SU-DHL-6 (cell line): ENCODE results near the gene OR1S1.
"Not testable (repeated sequence)": the region's sequence is repeated elsewhere in the genome, so short reads cannot be mapped to it uniquely, and the experiment has no call there.

Source experiments
- H2AFZ ChIP-seq: fragments of 200-600 bp; sonication (generic); 2 replicates; pipeline ENCODE4 v1.6.1; 2014; ENCODE audit warnings: low read depth, mild to moderate bottlenecking, moderate library complexity, mixed read lengths, antibody characterized with exemption, low read length; ENCODE audit not compliant: severe bottlenecking
- H3F3A ChIP-seq: fragments of 200-600 bp; shearing (Covaris generic); 2 replicates; pipeline ENCODE4 v1.6.0; 2016; ENCODE audit warnings: antibody characterized with exemption, mild to moderate bottlenecking; ENCODE audit not compliant: insufficient read depth
- H3K27ac ChIP-seq: fragments of 200-600 bp; sonication (generic); 2 replicates; pipeline ENCODE4 v1.5.1; 2016; ENCODE audit warnings: low read depth, mild to moderate bottlenecking, low read length, moderate library complexity, mixed read lengths
- H3K27me3 ChIP-seq: fragments of 200-600 bp; sonication (generic), shearing (Covaris generic); 2 replicates; pipeline ENCODE4 v1.6.0; 2014; ENCODE audit warnings: mild to moderate bottlenecking, low read length
- H3K36me3 ChIP-seq: fragments of 200-600 bp; sonication (generic); 2 replicates; pipeline ENCODE4 v1.6.1; 2014; ENCODE audit warnings: mild to moderate bottlenecking, low read length, mixed read lengths
- H3K4me2 ChIP-seq: fragments of 300-600, 200-600 bp; shearing (Covaris generic), sonication (generic); 2 replicates; pipeline ENCODE4 v1.6.0; 2014; ENCODE audit warnings: low read length, low read depth, mild to moderate bottlenecking; ENCODE audit not compliant: poor library complexity, severe bottlenecking
- H3K4me3 ChIP-seq: fragments of 200-600 bp; sonication (generic); 2 replicates; pipeline ENCODE4 v1.5.1; 2014; ENCODE audit warnings: antibody characterized with exemption, low read length, mild to moderate bottlenecking, mixed read lengths; ENCODE audit not compliant: insufficient read depth, poor library complexity, severe bottlenecking
- H3K79me2 ChIP-seq: fragments of 200-600 bp; sonication (generic); 2 replicates; pipeline ENCODE4 v1.6.1; 2014; ENCODE audit warnings: mild to moderate bottlenecking, low read length, moderate library complexity; ENCODE audit not compliant: insufficient read depth
- H3K9ac ChIP-seq: fragments of 200-600 bp; sonication (generic); 2 replicates; pipeline ENCODE4 v1.7.0; 2014; ENCODE audit warnings: mild to moderate bottlenecking, low read length
- H3K9me2 ChIP-seq: fragments of 200-600 bp; sonication (generic); replicated peaks from 2 replicates; pipeline ENCODE4 v1.6.1; 2014; ENCODE audit warnings: low read length; ENCODE audit not compliant: insufficient read depth
- H3K9me3 ChIP-seq: fragments of 200-600 bp; sonication (generic); 2 replicates; pipeline ENCODE4 v1.6.1; 2014; ENCODE audit warnings: low read length, mixed read lengths; ENCODE audit not compliant: insufficient read depth
- H4K20me1 ChIP-seq: fragments of 200-600 bp; sonication (generic); 2 replicates; pipeline ENCODE4 v1.6.1; 2014; ENCODE audit warnings: low read depth, mild to moderate bottlenecking, antibody characterized with exemption, low read length, moderate library complexity, mixed read lengths
- CTCF ChIP-seq: fragments of 200-600 bp; sonication (generic); IDR thresholded peaks from one replicate; pipeline ENCODE4 v1.5.1; 2017; ENCODE audit warnings: antibody characterized with exemption, mild to moderate bottlenecking, low read length, moderate library complexity; ENCODE audit not compliant: insufficient read depth, poor library complexity, severe bottlenecking
- EZH2phosphoT487 ChIP-seq: fragments of 200-600 bp; sonication (generic), shearing (Covaris generic); conservative IDR thresholded peaks from 2 replicates; pipeline ENCODE4 v1.6.1; 2018; ENCODE audit warnings: mild to moderate bottlenecking, antibody characterized with exemption, low read length, moderate library complexity, mixed read lengths

Gene OR1S1

GRCh38 chr11:58212420-58212819 lies at the start of gene OR1S1:
TSS of gene OR1S1 (plus strand) at chr11:58212720.
- not testable (repeated sequence) for H3K27ac ChIP-seq, H3F3A ChIP-seq, H2AFZ ChIP-seq, H3K4me2 ChIP-seq, H3K9me2 ChIP-seq, H4K20me1 ChIP-seq, H3K9ac ChIP-seq, H3K27me3 ChIP-seq, H3K9me3 ChIP-seq, H3K79me2 ChIP-seq, H3K36me3 ChIP-seq, H3K4me3 ChIP-seq

- TF ChIP-seq CTCF = no peak
- no peak for TF ChIP-seq EZH2phosphoT487
- H3K4me2 ChIP-seq = no peak overlapping the region
- H3K36me3 ChIP-seq = no peaks in the 10 kb centered on the region
- H3K9me3 ChIP-seq = no peaks in the 10 kb centered on the region
- H3K9ac ChIP-seq = no peak overlapping the region
- no peaks in the 10 kb centered on the region for H3K27me3 ChIP-seq
- no peaks in the 10 kb centered on the region for H3K79me2 ChIP-seq
- H3K27ac ChIP-seq = no peak overlapping the region
- H4K20me1 ChIP-seq = no peaks in the 10 kb centered on the region
- no peaks in the 10 kb centered on the region; the same call in 1 of the 2 replicates for H3K9me2 ChIP-seq
- no peak overlapping the region for H2AFZ ChIP-seq
- no peaks in the 10 kb centered on the region for H3F3A ChIP-seq
- H3K4me3 ChIP-seq = no peak overlapping the region
Measured at GRCh38 chr11:58164389-58164788, 48.1 kb upstream of the OR1S1 start.

- H2AFZ ChIP-seq = no peak overlapping the region
- H4K20me1 ChIP-seq = no peaks in the 10 kb centered on the region
- no peaks in the 10 kb centered on the region for H3F3A ChIP-seq
Measured at GRCh38 chr11:58164990-58165389, 47.5 kb upstream of the OR1S1 start.

More at GRCh38 chr11:58164990-58165389, 47.5 kb upstream of the OR1S1 start:
- no peaks in the 10 kb centered on the region for H3K9me3 ChIP-seq
- H3K27ac ChIP-seq = no peak overlapping the region
- H3K36me3 ChIP-seq = no peaks in the 10 kb centered on the region
- H3K27me3 ChIP-seq = no peaks in the 10 kb centered on the region
- no peaks in the 10 kb centered on the region; the same call in 1 of the 2 replicates for H3K9me2 ChIP-seq
- no peaks in the 10 kb centered on the region for H3K79me2 ChIP-seq
- no peak overlapping the region for H3K4me2 ChIP-seq
- H3K4me3 ChIP-seq = no peak overlapping the region
- H3K9ac ChIP-seq = no peak overlapping the region
- TF ChIP-seq EZH2phosphoT487 (no peak), CTCF (no peak)
